ENCODE data around the gene RPL26.
"Not testable (repeated sequence)": the region's sequence is repeated elsewhere in the genome, so short reads cannot be mapped to it uniquely, and the experiment has no call there.

The RPL26 gene

GRCh38 chr17:8353736-8354135 lies 29.3 kb downstream of the RPL26 start:
- no CpG with 5 or more reads among the region's 7 CpGs for WGBS (ENCODE audit: extremely low coverage, insufficient coverage, low lambda C conversion rate)
- no peak overlapping the region for H3K4ac ChIP-seq (ENCODE audit: low read depth, low read length)

GRCh38 chr17:8350339-8350738 lies 32.7 kb downstream of the RPL26 start:
- no peak overlapping the region for H3K9ac ChIP-seq (ENCODE audit: low read length)
- no peaks in the 10 kb centered on the region for H3K27me3 ChIP-seq (ENCODE audit: insufficient read depth, low read length, poor library complexity)
- H2AK5ac ChIP-seq (ENCODE audit: low read length), result no peak overlapping the region
- no peak overlapping the region for H2BK15ac ChIP-seq (replicated peaks; ENCODE audit: low read depth)
- no peak overlapping the region for H2BK5ac ChIP-seq (ENCODE audit: low read length)
- no peak for DNase-seq
- no peak overlapping the region for H3K4me3 ChIP-seq (ENCODE audit: low read length)
- no peak overlapping the region for H3K56ac ChIP-seq (ENCODE audit: low read length)
- H3K79me2 ChIP-seq (ENCODE audit: control insufficient read depth, insufficient read depth, low read length), result no peaks in the 10 kb centered on the region
- no peaks in the 10 kb centered on the region for H3K36me3 ChIP-seq (ENCODE audit: control insufficient read depth, insufficient read depth, low read length)
- no peak overlapping the region for H2BK120ac ChIP-seq (ENCODE audit: low read depth, low read length)
- no peak overlapping the region for H3K4me2 ChIP-seq (ENCODE audit: low read length)
- WGBS (ENCODE audit: extremely low coverage, insufficient coverage, low lambda C conversion rate), result no CpG with 5 or more reads among the region's 7 CpGs
- no peak overlapping the region for H3K23ac ChIP-seq (ENCODE audit: low read length)
- no peak overlapping the region for H4K8ac ChIP-seq (ENCODE audit: low read depth, low read length)
- H3K79me1 ChIP-seq (ENCODE audit: low read length), result no peaks in the 10 kb centered on the region
- no peak overlapping the region for H3K27ac ChIP-seq (ENCODE audit: low read depth, low read length)
- no peak overlapping the region for H3K18ac ChIP-seq (ENCODE audit: low read length)
- H3K4ac ChIP-seq (ENCODE audit: low read depth, low read length), result no peak overlapping the region
- H3K4me1 ChIP-seq (ENCODE audit: control insufficient read depth, low read depth, low read length), result no peaks in the 10 kb centered on the region
- H4K5ac ChIP-seq (ENCODE audit: low read length), result no peak overlapping the region

More at GRCh38 chr17:8353736-8354135, 29.3 kb downstream of the RPL26 start:
- no peak overlapping the region for H3K23ac ChIP-seq (ENCODE audit: low read length)
- H4K8ac ChIP-seq (ENCODE audit: low read depth, low read length), result no peak overlapping the region
- no peaks in the 10 kb centered on the region for H3K27me3 ChIP-seq (ENCODE audit: insufficient read depth, low read length, poor library complexity)
- H3K79me1 ChIP-seq (ENCODE audit: low read length), result no peaks in the 10 kb centered on the region
- H2BK15ac ChIP-seq (replicated peaks; ENCODE audit: low read depth), result no peak overlapping the region
- no peak overlapping the region for H3K4me3 ChIP-seq (ENCODE audit: low read length)
- H3K9ac ChIP-seq (ENCODE audit: low read length), result no peak overlapping the region
- H3K4me1 ChIP-seq (ENCODE audit: control insufficient read depth, low read depth, low read length), result no peaks in the 10 kb centered on the region
- H3K4me2 ChIP-seq (ENCODE audit: low read length), result no peak overlapping the region
- H3K36me3 ChIP-seq (ENCODE audit: control insufficient read depth, insufficient read depth, low read length), result no peaks in the 10 kb centered on the region
- H2BK5ac ChIP-seq (ENCODE audit: low read length), result no peak overlapping the region
- no peak overlapping the region for H4K5ac ChIP-seq (ENCODE audit: low read length)
- no peak for DNase-seq
- no peak overlapping the region for H3K18ac ChIP-seq (ENCODE audit: low read length)
- no peaks in the 10 kb centered on the region for H3K79me2 ChIP-seq (ENCODE audit: control insufficient read depth, insufficient read depth, low read length)
- no peak overlapping the region for H2AK5ac ChIP-seq (ENCODE audit: low read length)
- H2BK120ac ChIP-seq (ENCODE audit: low read depth, low read length), result no peak overlapping the region
- no peak overlapping the region for H3K27ac ChIP-seq (ENCODE audit: low read depth, low read length)
- no peak overlapping the region for H3K56ac ChIP-seq (ENCODE audit: low read length)

- H3K27ac ChIP-seq (ENCODE audit: low read depth, low read length); H3K4ac ChIP-seq (ENCODE audit: low read depth, low read length); DNase-seq; H3K79me1 ChIP-seq (ENCODE audit: low read length); H3K4me1 ChIP-seq (ENCODE audit: control insufficient read depth, low read depth, low read length); H3K27me3 ChIP-seq (ENCODE audit: insufficient read depth, low read length, poor library complexity); H3K4me3 ChIP-seq (ENCODE audit: low read length); H3K18ac ChIP-seq (ENCODE audit: low read length); H3K4me2 ChIP-seq (ENCODE audit: low read length); H3K56ac ChIP-seq (ENCODE audit: low read length); H3K79me2 ChIP-seq (ENCODE audit: control insufficient read depth, insufficient read depth, low read length); H4K8ac ChIP-seq (ENCODE audit: low read depth, low read length); H2BK120ac ChIP-seq (ENCODE audit: low read depth, low read length); H2BK15ac ChIP-seq (replicated peaks; ENCODE audit: low read depth); H2AK5ac ChIP-seq (ENCODE audit: low read length); H2BK5ac ChIP-seq (ENCODE audit: low read length); H3K9ac ChIP-seq (ENCODE audit: low read length); H3K36me3 ChIP-seq (ENCODE audit: control insufficient read depth, insufficient read depth, low read length); H3K23ac ChIP-seq (ENCODE audit: low read length); H4K5ac ChIP-seq (ENCODE audit: low read length): not testable (repeated sequence)
- no CpG with 5 or more reads among the region's 25 CpGs for WGBS (ENCODE audit: extremely low coverage, insufficient coverage, low lambda C conversion rate)
Measured at GRCh38 chr17:8347001-8347400, 36.0 kb downstream of the RPL26 start.

GRCh38 chr17:8345951-8346665 lies 36.9 kb downstream of the RPL26 start:
- Histone ChIP-seq H2BK15ac (replicated peaks; ENCODE audit: low read depth) (no peak overlapping the region), H3K4me3 (ENCODE audit: low read length) (no peak overlapping the region), H3K36me3 (ENCODE audit: control insufficient read depth, insufficient read depth, low read length) (no peaks in the 10 kb centered on the region), H4K5ac (ENCODE audit: low read length) (no peak overlapping the region), H3K79me1 (ENCODE audit: low read length) (no peaks in the 10 kb centered on the region), H3K56ac (ENCODE audit: low read length) (no peak overlapping the region), H3K4me2 (ENCODE audit: low read length) (no peak overlapping the region), H3K4me1 (ENCODE audit: control insufficient read depth, low read depth, low read length) (peaks cover 2% of the 10 kb centered on the region), H3K9ac (ENCODE audit: low read length) (no peak overlapping the region), H3K79me2 (ENCODE audit: control insufficient read depth, insufficient read depth, low read length) (no peaks in the 10 kb centered on the region), H3K18ac (ENCODE audit: low read length) (no peak overlapping the region), H4K8ac (ENCODE audit: low read depth, low read length) (no peak overlapping the region), H3K23ac (ENCODE audit: low read length) (no peak overlapping the region), H2BK5ac (ENCODE audit: low read length) (no peak overlapping the region), H3K27me3 (ENCODE audit: insufficient read depth, low read length, poor library complexity) (no peaks in the 10 kb centered on the region), H2BK120ac (ENCODE audit: low read depth, low read length) (no peak overlapping the region), H2AK5ac (ENCODE audit: low read length) (no peak overlapping the region), H3K4ac (ENCODE audit: low read depth, low read length) (no peak overlapping the region), H3K27ac (ENCODE audit: low read depth, low read length) (no peak overlapping the region)
- DNase-seq, result peak; percentile 27
- no CpG with 5 or more reads among the region's 5 CpGs for WGBS (ENCODE audit: extremely low coverage, insufficient coverage, low lambda C conversion rate)

- no peaks in the 10 kb centered on the region for H3K27me3 ChIP-seq (ENCODE audit: insufficient read depth, low read length, poor library complexity)
- no peak overlapping the region for H3K9ac ChIP-seq (ENCODE audit: low read length)
- no peak overlapping the region for H2BK15ac ChIP-seq (replicated peaks; ENCODE audit: low read depth)
- no peak overlapping the region for H3K4ac ChIP-seq (ENCODE audit: low read depth, low read length)
- H3K18ac ChIP-seq (ENCODE audit: low read length), result no peak overlapping the region
- no peak overlapping the region for H2BK120ac ChIP-seq (ENCODE audit: low read depth, low read length)
- no peak overlapping the region for H3K56ac ChIP-seq (ENCODE audit: low read length)
- no peak overlapping the region for H2AK5ac ChIP-seq (ENCODE audit: low read length)
- no peak overlapping the region for H2BK5ac ChIP-seq (ENCODE audit: low read length)
- no peak overlapping the region for H4K5ac ChIP-seq (ENCODE audit: low read length)
- WGBS (ENCODE audit: extremely low coverage, insufficient coverage, low lambda C conversion rate), result no CpG with 5 or more reads among the region's 6 CpGs
- no peak overlapping the region for H4K8ac ChIP-seq (ENCODE audit: low read depth, low read length)
- no peak for DNase-seq
- H3K4me1 ChIP-seq (ENCODE audit: control insufficient read depth, low read depth, low read length), result peaks cover 2% of the 10 kb centered on the region
- H3K27ac ChIP-seq (ENCODE audit: low read depth, low read length), result no peak overlapping the region
- no peaks in the 10 kb centered on the region for H3K79me1 ChIP-seq (ENCODE audit: low read length)
- no peak overlapping the region for H3K4me3 ChIP-seq (ENCODE audit: low read length)
- H3K23ac ChIP-seq (ENCODE audit: low read length), result no peak overlapping the region
- H3K79me2 ChIP-seq (ENCODE audit: control insufficient read depth, insufficient read depth, low read length), result no peaks in the 10 kb centered on the region
- H3K4me2 ChIP-seq (ENCODE audit: low read length), result no peak overlapping the region
- H3K36me3 ChIP-seq (ENCODE audit: control insufficient read depth, insufficient read depth, low read length), result no peaks in the 10 kb centered on the region
Measured at GRCh38 chr17:8345052-8345690, 37.8 kb downstream of the RPL26 start.

All from mesendoderm (in vitro differentiated cells).